Globus pallidus (tissue), 1 donor: Measurements from ENCODE around the gene TANK.
"Not testable (repeated sequence)": the region's sequence is repeated elsewhere in the genome, so short reads cannot be mapped to it uniquely, and the experiment has no call there.

ENCODE experiments used
- DNase-seq: peaks from one replicate; pipeline ENCODE4 v3.0.0-alpha.2; 2015; ENCODE audit warnings: low spot score

TANK gene

DNA sequence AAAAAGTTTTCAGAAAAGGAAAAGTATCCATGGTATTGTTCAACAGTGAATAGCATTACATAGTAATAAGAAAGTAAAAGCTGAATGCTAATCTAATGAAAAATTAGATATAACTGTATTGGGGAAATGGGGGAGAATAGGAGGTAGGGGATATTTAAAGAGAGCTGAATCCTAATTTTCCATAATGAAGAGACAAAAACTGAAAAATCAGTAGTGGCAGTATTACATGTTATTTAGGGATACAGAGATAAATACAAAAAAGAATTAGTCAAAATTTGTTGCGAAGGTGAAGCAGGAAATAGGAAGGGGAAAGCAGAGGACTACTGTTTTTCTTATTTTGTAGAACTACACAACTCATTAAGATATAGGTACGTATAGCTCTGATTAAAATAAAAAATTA is 9.1 kb downstream of the TANK start:
- DNase-seq = no peak

DNA sequence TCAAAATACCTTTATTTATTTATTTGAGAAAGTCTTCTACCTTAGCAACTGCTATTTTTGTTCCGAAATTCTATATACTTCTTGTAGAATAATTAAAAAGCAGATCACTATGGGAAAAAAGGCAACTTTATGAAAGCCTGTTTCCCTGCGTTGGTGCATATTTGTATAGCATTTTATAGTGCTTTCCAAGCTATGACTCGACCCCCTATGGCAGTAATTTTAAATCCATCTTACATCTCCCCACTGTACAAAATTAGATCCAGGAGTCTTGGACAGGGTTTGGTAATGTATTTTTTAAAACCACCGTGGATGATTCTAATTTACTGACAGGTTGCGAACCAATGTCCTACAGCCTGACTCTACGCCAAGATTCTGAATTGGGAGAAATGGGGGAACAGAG is 10.1 kb downstream of the TANK start:
- DNase-seq = no peak

DNA sequence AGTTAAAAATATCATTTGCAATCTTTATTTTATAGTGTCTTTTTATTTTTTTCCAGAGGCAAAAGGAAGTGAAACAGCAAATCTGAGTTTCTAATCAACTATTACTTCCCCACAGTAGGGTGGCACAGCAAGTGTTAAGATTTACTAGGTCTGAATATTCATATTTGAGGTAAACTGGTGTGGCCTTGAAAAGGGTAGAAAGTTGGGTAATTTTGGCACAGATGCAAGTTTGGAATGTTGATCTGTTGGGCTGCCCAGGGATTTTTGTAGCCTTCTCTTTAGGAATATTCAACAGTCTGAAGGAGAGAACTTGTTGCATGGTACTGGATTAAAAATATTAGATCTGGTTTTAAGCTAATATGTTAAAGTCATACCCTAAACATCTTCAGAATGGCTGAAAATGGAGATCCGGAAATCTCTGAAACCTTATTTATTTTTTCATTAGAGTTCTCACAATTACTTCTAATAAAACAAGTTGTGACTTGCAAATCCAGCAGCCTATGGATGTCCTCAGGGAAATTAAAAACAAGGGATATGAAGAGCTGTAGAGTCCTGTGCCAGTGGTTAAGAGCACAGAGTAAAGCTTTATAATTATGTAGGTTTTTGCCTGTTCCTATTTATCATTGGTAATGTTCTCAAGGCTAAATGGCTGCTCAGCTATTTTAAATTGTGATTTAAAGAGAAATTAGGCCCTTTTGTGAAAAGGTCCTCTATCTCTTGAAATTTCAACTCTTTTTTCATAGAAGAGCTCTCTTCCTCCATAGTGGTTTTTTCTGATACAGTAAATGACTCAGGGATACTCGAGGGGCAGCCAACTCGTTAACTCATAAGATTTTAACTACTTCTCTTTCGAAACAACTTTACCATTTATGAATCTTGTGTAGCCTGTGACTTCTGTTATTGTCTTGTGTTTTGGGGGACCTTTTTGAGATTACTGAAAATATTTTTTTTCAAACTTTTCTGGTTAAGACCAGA is 11.0 kb downstream of the TANK start:
- DNase-seq = no peak

DNA sequence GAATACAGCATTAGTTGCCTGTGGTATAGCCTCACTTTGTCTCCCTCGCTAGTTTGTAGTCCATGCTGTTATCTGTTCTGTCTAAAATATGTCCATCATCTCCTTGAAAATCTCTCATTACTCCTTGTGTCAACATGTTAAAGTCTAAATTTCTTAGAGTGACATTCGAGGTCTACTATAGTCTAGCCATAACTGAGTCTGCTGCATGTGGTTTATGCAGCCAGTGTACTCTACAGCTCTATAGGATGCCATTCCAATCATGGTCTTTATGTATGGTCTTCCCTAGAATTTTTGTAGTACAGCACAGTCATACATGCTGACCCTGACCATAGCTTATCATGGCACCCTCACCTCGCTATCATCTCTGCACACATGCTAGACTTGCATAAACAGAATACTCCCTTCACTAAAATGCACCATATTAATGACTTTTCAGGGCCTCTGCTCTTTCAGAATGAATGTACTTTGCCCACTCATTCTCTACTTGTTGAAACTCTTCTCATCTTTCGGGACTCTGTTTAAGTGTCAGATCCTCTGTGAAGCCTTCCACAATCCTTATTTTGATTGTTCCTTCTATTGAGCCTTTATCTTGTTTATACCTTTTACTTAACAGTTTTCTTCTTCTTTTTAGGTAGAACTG is 12.8 kb downstream of the TANK start:
- DNase-seq = no peak

DNA sequence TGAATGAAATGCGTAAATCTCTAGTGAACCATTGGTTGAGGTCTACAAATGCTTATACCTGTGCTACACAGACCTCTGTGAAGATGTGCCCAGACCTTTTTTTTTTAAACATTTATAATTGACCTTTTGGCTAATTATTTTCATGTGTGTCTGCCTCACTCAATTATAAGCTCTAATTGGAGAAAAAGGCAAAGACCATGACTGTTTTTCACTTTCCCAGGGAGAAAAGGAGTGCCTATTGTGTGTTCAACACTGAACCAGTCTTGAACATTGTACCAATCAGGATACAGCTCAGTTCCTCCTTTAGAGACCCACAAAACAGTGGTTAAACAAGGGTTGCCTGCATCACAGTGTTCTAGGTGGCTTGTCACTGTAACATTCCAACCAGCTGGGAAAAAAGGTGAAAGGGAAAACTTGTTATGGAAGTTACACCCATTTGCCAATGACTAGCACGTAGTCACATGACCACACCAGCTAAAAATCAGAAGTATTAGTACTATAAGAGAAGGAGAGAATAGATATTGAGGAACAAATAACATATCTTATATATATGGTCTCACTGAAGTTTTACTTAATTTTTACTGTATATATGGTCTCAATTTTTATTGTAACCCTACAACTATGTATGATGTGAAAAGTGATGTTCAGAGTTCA is 13.4 kb downstream of the TANK start:
- no peak for DNase-seq

DNA sequence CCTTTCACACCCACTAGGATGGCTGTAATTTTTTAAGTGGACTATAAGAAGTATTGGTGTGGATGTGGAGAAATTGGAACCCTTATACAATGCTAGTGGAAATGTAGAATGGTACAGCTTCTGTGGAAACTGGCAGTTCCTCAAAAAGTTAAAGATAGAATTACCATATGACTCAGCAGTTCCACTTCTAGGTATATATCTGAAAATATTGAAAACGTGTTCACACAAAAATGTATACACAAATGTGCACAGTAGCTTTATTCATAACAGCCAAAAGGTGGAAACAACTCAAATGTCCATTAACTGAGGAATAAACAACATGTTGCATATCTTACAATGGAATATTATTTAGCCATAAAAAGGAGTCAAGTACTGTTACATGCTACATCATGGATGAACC is 17.7 kb downstream of the TANK start:
- no peak for DNase-seq

DNA sequence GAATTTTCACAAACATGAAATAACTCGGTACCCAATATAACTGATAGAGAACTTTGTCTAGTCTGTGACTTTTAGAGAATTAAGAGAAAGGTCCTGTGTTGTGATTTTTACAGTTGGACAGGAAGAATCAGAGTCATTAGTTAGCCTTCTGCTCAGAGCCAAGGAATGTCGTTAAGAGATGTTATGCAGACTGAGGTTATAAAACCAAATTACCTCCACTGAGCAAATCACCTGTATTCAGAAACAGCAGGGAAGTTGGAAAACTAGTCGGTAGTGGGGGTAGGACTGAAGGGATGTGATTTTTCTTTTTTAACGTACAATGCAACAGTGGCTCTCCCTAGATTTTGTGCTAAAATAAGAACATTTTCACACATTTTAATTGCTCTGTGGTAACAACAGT is 18.5 kb downstream of the TANK start:
- no peak for DNase-seq

DNA sequence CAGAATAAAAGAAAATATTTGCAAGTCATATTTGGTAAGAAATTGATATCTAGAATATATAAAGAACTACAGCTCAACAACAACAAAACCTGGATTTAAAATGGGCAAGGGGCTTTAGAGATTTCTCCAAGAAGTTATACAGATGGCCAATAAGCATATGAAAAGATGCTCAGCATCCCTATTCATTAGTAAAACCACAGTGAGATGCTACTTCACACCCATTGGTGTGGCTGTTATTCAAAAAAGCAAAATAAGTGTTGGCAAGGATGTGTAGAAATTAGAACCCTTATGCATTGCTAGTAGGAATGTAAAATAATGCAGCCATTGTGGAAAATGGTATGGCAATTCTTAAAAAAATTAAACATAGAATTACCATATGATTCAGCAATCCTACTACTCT is 29.8 kb downstream of the TANK start:
- no peak for DNase-seq

DNA sequence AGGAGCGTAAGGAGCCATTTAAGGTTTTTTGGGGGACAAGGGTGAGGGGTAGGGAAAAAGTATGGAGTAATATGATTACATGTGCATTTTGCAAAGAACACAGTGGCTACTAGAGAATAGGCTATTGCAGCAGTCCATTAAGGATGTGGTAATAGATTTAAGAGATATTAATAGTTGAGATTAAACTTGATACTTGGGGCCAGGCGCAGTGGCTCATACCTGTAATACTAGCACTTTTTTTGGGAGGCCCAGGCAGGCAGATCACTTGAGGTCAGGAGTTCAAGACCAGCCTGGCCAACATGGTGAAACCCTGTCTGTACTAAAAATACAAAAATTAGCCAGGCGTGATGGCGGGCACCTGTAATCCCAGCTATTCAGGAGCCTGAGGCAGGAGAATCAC is 35.4 kb downstream of the TANK start:
- not testable (repeated sequence) for DNase-seq

DNA sequence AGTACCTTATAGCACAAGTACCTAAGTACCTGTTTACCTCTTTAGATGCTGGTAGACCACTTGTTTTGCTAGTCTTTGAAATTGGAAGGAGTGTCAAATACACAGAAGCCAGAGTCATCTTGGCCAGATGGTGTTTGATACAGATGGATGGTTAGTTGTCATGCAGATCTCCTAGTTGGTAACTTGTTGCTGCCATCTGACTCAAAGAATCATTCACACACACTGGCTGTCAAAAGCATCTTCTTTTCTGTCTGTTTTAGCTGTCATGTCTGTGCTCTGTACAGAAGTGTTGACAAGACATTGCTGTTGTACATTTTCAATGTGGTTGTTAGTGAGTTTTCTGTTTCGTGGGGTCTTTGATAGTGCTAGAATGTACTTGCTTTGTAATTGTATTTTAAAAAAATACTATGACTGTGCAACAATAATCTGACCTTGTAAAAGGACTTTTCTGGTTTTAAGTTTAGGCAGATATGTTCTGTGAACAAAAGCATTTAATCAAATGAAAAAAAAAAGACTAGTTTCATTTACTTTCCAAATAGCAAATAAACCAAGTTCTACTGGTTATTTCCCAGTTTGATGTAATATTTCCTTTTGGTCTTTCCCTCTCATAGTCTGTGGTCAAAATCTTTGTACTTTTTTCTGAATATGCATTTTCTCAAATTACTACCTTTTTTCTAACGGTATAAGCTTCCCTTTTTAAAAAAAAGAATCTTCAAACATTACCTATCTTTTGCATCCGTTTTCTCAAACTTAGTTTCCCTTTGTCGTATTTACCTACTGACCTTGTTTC is 39.9 kb downstream of the TANK start:
- no peak for DNase-seq

DNA sequence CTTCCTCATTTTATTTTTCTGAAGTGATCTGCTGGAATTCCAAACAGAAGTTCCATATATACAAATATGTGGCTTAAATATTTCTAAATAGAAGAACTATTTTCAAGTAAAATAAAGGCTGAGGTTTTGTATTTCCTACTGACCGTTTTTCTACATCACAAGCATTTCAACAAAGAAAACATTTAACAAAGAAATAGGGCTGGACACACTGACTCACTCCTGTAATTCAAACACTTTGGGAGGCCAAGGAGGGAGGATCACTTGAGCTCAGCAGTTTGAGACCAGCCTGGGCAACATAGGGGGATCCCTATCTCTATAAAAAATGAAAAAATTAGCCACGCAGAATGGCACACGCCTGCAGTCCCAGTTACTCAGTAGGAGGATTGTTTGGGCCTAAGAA is 44.6 kb downstream of the TANK start:
- no peak for DNase-seq

DNA sequence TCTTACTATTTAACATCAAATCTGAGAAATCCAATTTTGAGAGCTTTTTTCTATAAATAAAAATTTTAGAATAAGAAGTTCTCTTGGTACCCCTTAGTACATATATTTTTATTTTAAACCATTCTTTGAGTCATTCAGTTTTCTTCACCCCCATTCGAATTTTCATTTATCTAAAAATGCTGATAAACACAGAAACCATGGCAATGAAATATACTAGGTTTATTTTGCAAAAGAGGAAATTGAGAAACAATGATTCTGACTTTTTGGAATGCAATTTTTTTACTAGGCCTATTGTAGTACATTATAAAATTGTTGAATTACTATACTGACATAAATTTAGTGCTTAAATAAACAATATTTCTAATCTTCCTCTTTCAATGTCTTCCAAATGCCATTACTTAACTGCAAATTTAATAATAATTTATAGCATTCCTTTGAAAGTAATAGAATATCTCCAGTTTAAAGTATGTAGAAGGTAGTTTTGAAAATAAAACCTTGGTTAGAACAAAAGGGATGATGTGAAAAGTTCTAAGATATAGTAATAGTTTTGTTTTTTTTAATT is 46.3 kb downstream of the TANK start:
- no peak for DNase-seq

DNA sequence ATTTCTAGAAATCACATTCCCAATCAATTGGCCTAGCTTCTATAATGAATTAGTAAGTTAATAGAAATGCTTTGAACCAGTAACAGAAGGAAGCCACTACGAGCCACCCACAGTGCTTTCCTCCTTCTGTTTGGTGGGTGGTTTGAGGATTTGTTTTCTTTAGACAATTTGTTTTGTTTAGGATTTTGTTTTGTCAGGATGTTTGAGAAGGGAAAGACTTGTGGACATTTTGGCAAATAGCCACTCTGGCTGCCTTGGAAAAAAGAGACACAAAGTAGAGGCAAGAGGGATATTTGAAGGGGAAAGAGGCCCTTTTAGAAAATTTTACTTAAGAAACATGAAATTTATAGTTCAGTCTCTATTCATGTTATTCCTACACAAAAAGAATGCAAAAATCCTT is 47.7 kb downstream of the TANK start:
- no peak for DNase-seq

DNA sequence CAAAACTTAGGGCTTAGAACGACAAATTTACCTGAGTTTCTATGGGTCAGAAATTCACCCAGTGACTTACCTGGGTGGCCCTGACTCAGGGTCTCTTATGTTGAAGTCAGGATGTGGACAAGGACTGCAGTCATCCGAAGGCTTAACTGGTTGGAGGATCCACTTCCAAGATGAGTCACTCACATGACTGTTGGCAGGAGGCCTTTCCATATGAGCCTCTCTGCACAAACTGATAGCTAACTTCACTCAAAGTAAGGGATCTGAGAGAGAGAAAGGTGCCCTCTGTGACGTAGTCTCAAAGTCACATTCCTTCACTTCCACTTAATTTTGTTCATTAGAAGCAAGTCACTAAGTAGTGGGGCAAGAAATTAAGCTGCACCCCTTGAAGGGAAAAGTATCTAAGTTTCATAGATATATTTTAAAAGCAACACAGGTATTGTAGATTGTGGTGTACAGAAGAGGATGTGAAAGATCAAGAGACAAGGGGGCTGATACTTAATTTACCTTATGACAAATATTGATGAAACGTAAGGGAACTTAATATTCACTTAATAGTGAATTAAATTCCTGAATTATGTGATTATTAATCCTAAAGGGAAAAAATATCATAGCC is 48.4 kb downstream of the TANK start:
- DNase-seq = no peak

DNA sequence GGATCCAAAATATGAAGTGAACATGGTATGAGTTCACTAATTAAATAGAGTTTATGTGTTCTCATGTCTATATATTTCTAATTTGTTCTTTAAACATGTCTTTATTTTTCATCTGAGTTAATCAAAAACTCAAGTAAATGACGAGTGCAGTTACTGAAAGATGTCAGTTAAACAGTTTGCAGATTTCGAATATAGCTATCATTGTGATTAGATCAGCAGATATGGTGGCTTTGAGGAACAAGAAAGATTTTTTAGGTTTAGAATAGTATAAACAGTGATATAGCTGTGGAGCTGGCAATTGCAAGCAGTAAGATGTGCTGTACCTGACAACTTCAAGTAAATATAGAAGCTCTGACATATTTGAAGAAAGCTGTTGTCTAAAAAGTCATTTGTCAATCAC is 49.7 kb downstream of the TANK start:
- no peak for DNase-seq

DNA sequence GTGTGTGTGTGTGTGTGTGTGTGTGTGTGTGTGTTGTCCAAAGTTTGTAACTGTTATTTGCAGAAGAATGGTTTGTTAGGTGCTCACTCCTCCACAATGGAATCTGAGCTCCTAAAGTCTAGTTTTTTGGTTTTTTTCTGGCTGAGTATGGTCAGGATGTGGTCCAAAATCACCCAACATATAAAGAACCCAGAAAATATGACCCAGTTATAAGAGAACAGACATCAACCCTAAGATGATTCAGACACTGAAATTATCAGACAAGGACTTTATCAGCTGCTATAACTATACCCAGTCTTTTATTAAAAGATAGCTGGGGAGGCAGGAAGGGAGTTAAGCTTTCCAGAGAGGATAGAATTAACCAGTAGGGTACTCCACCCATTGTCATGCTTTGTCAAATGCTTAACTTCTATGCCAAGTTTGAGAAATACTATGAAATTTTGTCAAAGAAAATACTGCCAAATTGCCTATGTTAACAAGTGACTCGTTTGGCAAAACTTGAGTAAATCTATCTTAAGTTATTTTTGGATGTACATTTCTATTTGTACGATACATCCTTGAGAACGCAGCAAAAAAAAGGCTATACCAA is 57.5 kb downstream of the TANK start:
- DNase-seq = no peak

DNA sequence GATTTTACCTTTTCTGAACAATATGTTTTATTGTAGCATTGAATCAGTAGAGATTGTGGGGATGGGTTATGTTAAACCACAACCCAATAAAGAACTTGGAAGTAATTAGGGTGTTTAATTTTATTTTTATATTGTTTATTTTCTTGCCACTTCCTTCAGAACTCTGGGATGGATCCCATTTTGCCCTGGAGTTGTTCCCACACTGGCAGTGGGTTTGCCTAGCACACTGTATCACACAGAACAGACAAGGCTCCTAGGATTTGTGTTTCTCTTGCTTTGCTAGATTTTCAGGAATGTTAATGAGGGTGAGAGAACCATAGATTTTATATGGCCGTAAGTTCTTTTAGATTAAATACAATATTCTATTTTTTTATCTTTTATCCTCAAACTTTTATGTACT is 59.0 kb downstream of the TANK start:
- no peak for DNase-seq

DNA sequence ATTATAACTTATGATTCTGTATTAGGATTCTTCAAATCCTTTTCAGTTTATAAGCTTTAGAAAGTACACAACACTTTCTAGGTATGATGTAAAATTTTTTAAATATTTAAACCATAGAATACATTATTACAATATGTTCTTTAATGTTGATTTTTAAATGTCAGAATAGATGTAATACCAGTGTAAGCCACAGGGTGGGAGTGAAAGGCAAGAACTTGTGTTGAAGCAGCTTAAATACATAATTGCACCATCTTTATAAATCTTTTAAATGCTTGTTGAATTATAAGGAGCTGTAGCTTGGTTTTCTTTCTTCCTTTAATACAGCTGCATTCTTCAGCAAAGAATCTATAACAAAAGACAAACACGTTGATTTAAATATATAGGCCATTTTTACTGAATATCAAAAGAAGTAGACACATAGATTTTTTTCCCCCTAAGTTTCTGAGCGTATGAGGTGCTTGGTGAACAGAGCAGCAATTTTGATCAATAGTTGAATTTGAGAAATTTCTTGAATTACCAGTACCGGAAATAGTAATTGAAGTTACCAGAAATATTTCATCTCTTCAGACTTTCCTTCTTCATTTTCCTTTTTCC is 63.0 kb downstream of the TANK start:
- DNase-seq = peak; percentile 45

DNA sequence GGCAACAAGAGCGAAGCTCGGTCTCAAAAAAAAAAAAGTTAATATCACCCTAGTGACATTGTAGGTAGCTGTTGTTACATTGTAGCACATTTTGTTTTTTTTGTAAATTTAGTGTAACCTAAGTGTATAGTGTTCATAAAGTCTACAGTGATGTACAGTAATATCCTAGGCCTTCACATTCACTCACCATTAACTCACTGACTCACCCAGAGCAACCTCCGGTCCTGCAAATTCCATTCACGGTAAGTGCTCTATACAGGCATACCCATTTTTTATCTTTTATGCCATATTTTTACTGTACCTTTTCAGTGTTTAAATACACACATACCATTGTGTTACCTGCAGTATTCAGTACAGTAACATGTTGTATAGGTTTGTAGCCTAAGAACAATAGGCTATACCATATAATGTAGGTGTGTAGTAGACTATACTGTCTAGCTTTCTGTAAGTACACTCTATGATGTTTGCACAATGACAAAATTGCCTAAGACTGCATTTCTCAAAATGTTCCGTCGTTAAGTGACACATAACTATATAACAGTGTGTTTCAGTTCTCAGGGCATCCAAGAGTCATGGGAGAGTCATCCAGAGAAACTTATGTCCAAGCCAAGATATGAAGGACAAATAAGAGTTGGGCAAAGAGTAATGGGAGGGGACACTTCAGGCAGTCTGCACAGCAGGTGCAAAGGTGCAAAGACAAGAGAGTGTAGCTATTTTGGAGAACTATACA is 68.4 kb downstream of the TANK start:
- no peak for DNase-seq

DNA sequence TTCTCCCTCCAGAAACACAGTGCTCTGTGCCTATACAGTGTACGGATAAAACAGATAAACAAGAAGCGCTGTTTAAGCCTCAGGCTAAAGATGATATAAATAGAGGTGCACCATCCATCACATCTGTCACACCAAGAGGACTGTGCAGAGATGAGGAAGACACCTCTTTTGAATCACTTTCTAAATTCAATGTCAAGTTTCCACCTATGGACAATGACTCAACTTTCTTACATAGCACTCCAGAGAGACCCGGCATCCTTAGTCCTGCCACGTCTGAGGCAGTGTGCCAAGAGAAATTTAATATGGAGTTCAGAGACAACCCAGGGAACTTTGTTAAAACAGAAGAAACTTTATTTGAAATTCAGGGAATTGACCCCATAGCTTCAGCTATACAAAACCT is 70.7 kb downstream of the TANK start:
- no peak for DNase-seq
